Lung (tissue), 12 donors: Measurements from ENCODE around the gene MRPS6. TPM values are rescaled to one million over a fixed set of nuclear protein-coding genes. Genes with fewer than 3 reads are reported as not detected.

Experiments used
- ATAC-seq: fragments of 200-7000 bp; cut with Tn5 transposase; one replicate; pipeline ENCODE4 v1.9.1; 2020; ENCODE audit warnings: moderate number of reproducible peaks; ENCODE audit not compliant: insufficient read depth, low FRiP score
- DNase-seq, 3 donors: peaks; one replicate each; pipeline ENCODE4 v3.0.0-alpha.2; 2013 to 2017
- H3K27ac ChIP-seq, 2 donors: one replicate each; pipeline ENCODE4 v1.5.1; 2013; ENCODE audit warnings: mild to moderate bottlenecking in 2 of 2, moderate library complexity in 2 of 2, control low read depth in 1 of 2, inconsistent platforms in 1 of 2, low read depth in 1 of 2, low read length in 1 of 2
- H3K27me3 ChIP-seq, 3 donors: one replicate each; pipeline ENCODE4 v1.5.1; 2013; ENCODE audit warnings: low read length in 2 of 3; ENCODE audit not compliant: control insufficient read depth in 3 of 3, insufficient read depth in 3 of 3
- H3K36me3 ChIP-seq, 4 donors: one replicate each; pipeline ENCODE4 v1.5.1; 2013; ENCODE audit warnings: low read length in 4 of 4, mild to moderate bottlenecking in 1 of 4, moderate library complexity in 1 of 4; ENCODE audit not compliant: control insufficient read depth in 4 of 4, insufficient read depth in 4 of 4
- H3K4me1 ChIP-seq, 5 donors: one replicate each; pipeline ENCODE4 v1.5.1; 2013; ENCODE audit warnings: low read length in 5 of 5, mild to moderate bottlenecking in 2 of 5, moderate library complexity in 1 of 5; ENCODE audit not compliant: control insufficient read depth in 5 of 5, insufficient read depth in 5 of 5
- H3K4me3 ChIP-seq: one replicate; pipeline ENCODE4 v1.5.1; 2013; ENCODE audit warnings: mild to moderate bottlenecking, control low read depth, moderate library complexity
- H3K9ac ChIP-seq, 2 donors: one replicate each; pipeline ENCODE4 v1.5.1; 2013; ENCODE audit warnings: low read length in 2 of 2, control low read depth in 1 of 2; ENCODE audit not compliant: insufficient read depth in 1 of 2
- H3K9me3 ChIP-seq, 4 donors: one replicate each; pipeline ENCODE4 v1.5.1; 2013; ENCODE audit warnings: low read length in 3 of 4, mild to moderate bottlenecking in 1 of 4, moderate library complexity in 1 of 4; ENCODE audit not compliant: control insufficient read depth in 4 of 4, insufficient read depth in 3 of 4
- CTCF ChIP-seq: IDR thresholded peaks from 2 replicates; pipeline ENCODE4 v1.5.1; 2012; ENCODE audit warnings: mild to moderate bottlenecking; ENCODE audit errors: control extremely low read depth, extremely low read depth
- WGBS, 2 donors: extraction: QIAGEN DNeasy Blood & Tissue Kit; methylation state at CpG; one replicate each; pipeline ENCODE4 v1.1.7; 2013; 5-methylcytosine and 5-hydroxymethylcytosine counted together
- polyA plus RNA-seq, 2 donors: library from polyadenylated mRNA; stranded (reverse); fragments of 200-250 nt; gene quantifications; one replicate each; pipeline ENCODE4 v1.2.1, GENCODE V29; 2013
- total RNA-seq, 2 donors: library from RNA; depleted of rRNA in 1 of 2; stranded (reverse); fragments of >200 nt in 1 of 2; gene quantifications; one replicate each; pipeline ENCODE4 v1.2.1, GENCODE V29; 2014 to 2021
- donor health status: control.
- donor health status: control.
- donor health status: Bipolar disorder and iron deficiency.
- donor health status: healthy.
- donor health status: DM: yes; HTN: yes; CAD: no.

MRPS6 gene
- total and polyA plus RNA-seq, 4 donors, result 28.4 to 73.9 (median 37.1) TPM

- WGBS, 2 donors, result 94 to 97% methylated on average over 5 of the region's 5 CpGs
- H3K9ac ChIP-seq, result no peak overlapping the region
- no peak for DNase-seq
These were observed 81.5 kb downstream of the MRPS6 start for GRCh38 chr21:34154878-34155277.

GRCh38 chr21:34156957-34157356 lies 83.6 kb downstream of the MRPS6 start:
- Histone ChIP-seq H3K4me3 (no peak overlapping the region), H3K9ac (no peak overlapping the region), H3K9me3 (peaks cover 0 to 8% (median 0%) of the 10 kb centered on the region in 4 donors), H3K27me3 (no peaks in the 10 kb centered on the region), H3K4me1 (peaks cover 0 to 6% (median 0%) of the 10 kb centered on the region in 5 donors), H3K27ac (no peak overlapping the region), H3K36me3 (no peaks in the 10 kb centered on the region)
- ATAC-seq (no peak), DNase-seq (no peak)
- WGBS, 2 donors, result 79 to 87% methylated on average over 3 of the region's 3 CpGs
- no peak for TF ChIP-seq CTCF

More at GRCh38 chr21:34154878-34155277, 81.5 kb downstream of the MRPS6 start:
- Histone ChIP-seq H3K9me3 (peaks cover 0 to 5% (median 0%) of the 10 kb centered on the region in 4 donors), H3K27ac (no peak overlapping the region), H3K4me3 (no peak overlapping the region), H3K4me1 (peaks cover 0 to 5% (median 0%) of the 10 kb centered on the region in 5 donors), H3K36me3 (no peaks in the 10 kb centered on the region), H3K27me3 (no peaks in the 10 kb centered on the region)
- ATAC-seq, result no peak
- no peak for TF ChIP-seq CTCF

GRCh38 chr21:34157521-34157920 lies 84.1 kb downstream of the MRPS6 start:
- Histone ChIP-seq H3K4me3 (no peak overlapping the region), H3K9ac (no peak overlapping the region), H3K27ac (no peak overlapping the region), H3K36me3 (no peaks in the 10 kb centered on the region), H3K4me1 (peaks cover 0 to 6% (median 0%) of the 10 kb centered on the region in 5 donors), H3K9me3 (peaks cover 0 to 9% (median 0%) of the 10 kb centered on the region in 4 donors), H3K27me3 (no peaks in the 10 kb centered on the region)
- DNase-seq, result no peak
- TF ChIP-seq CTCF, result no peak
- ATAC-seq, result no peak
- WGBS, 2 donors, result 90 to 91% methylated on average over 2 of the region's 2 CpGs
